ENCODE results near the gene STMP1.

DNA sequence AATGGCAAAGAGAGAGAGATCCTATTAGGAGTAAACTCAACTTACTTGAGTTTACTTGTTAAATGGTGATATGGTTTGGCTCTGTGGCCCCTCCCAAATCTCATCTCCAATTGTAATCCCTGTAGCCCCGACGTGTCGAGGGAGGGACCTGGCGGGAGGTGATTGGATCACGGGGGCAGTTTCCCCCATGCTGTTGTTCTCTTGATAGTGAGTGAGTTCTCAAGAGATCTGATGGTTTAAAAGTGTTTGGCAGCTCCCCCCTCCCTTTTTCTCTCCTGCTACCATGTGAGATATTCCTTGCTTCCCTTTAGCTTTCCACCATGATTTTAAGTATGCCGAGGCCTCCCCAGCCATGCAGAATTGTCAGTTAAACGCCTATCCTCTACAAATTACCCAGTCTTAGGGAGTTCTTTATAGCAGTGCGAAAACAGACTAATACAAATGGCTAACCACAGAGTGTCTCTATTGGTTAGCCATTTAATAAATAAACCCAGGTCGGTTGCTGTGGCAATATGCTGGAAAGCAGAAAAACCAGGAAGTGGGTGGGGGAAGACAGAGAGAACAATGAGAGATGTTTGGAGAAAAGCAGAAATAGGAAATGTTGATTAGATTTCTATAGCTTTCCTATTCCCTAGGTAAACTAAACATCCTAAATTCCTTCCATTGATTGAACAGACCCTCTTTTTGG is 3.0 kb upstream of the STMP1 start:
- TF ChIP-seq, protein P1, sequence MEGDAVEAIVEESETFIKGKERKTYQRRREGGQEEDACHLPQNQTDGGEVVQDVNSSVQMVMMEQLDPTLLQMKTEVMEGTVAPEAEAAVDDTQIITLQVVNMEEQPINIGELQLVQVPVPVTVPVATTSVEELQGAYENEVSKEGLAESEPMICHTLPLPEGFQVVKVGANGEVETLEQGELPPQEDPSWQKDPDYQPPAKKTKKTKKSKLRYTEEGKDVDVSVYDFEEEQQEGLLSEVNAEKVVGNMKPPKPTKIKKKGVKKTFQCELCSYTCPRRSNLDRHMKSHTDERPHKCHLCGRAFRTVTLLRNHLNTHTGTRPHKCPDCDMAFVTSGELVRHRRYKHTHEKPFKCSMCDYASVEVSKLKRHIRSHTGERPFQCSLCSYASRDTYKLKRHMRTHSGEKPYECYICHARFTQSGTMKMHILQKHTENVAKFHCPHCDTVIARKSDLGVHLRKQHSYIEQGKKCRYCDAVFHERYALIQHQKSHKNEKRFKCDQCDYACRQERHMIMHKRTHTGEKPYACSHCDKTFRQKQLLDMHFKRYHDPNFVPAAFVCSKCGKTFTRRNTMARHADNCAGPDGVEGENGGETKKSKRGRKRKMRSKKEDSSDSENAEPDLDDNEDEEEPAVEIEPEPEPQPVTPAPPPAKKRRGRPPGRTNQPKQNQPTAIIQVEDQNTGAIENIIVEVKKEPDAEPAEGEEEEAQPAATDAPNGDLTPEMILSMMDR (optimal IDR thresholded peaks at IDR 0.05 in 1 of 3, IDR thresholded peaks at IDR 0.05 in 1 of 3, conservative IDR thresholded peaks at IDR 0.05 in 1 of 3; ENCODE audit: extremely low read depth in 1 of 3, insufficient read depth in 2 of 3, low read length in 3 of 3) = no peak
- TF ChIP-seq EZH2 (IDR thresholded peaks at IDR 0.05; ENCODE audit: low read length) = no peak

Data from keratinocyte (primary cell).